HG03558 (cell line): Measurements from ENCODE around the gene SACS.

Source experiments
- ATAC-seq: cut with Tn5 transposase; IDR thresholded peaks from one replicate; pipeline ENCODE4 v1.9.1; 2021; ENCODE audit warnings: moderate number of reproducible peaks; ENCODE audit not compliant: unreplicated experiment; ENCODE audit errors: extremely low read depth

The SACS gene

GRCh38 chr13:23372264-23372906, 61.1 kb downstream of the SACS start:
- ATAC-seq: no peak

- ATAC-seq: no peak
Observed at GRCh38 chr13:23367907-23368306, 65.6 kb downstream of the SACS start.

GRCh38 chr13:23365652-23366051, 67.8 kb downstream of the SACS start:
- ATAC-seq: no peak

- no peak for ATAC-seq
Observed at GRCh38 chr13:23359882-23360281, 73.6 kb downstream of the SACS start.

GRCh38 chr13:23357349-23357748, 76.2 kb downstream of the SACS start:
- no peak for ATAC-seq

- no peak for ATAC-seq
Observed at GRCh38 chr13:23356368-23356767, 77.1 kb downstream of the SACS start.

GRCh38 chr13:23354520-23354919, 79.0 kb downstream of the SACS start:
- ATAC-seq: no peak

- no peak for ATAC-seq
Observed at GRCh38 chr13:23352161-23352560, 81.3 kb downstream of the SACS start.

GRCh38 chr13:23350009-23350408, 83.5 kb downstream of the SACS start:
- no peak for ATAC-seq

- no peak for ATAC-seq
Observed at GRCh38 chr13:23349161-23349897, 84.2 kb downstream of the SACS start.

- ATAC-seq: no peak
Observed at GRCh38 chr13:23348262-23349127, 85.0 kb downstream of the SACS start.

GRCh38 chr13:23347601-23348000, 85.9 kb downstream of the SACS start:
- ATAC-seq: no peak

GRCh38 chr13:23344931-23345595, 88.4 kb downstream of the SACS start:
- no peak for ATAC-seq

- no peak for ATAC-seq
Observed at GRCh38 chr13:23339225-23339624, 94.3 kb downstream of the SACS start.

GRCh38 chr13:23330356-23330755, 103.1 kb downstream of the SACS start:
- ATAC-seq: no peak

GRCh38 chr13:23325191-23325590, 108.3 kb downstream of the SACS start:
- no peak for ATAC-seq

- ATAC-seq: no peak
Observed at GRCh38 chr13:23323946-23324709, 109.4 kb downstream of the SACS start.

GRCh38 chr13:23322353-23323336, 110.9 kb downstream of the SACS start:
- no peak for ATAC-seq
